GM19023 (cell line): ENCODE measurements around the gene PPP2R5D.
A peak's percentile ranks its signal among the peaks of the same experiment; 100 is the strongest.
"Not testable (repeated sequence)": the region's sequence is repeated elsewhere in the genome, so short reads cannot be mapped to it uniquely, and the experiment has no call there.

Experiments
- ATAC-seq: cut with Tn5 transposase; IDR thresholded peaks from one replicate; pipeline ENCODE4 v1.9.1; 2021; ENCODE audit warnings: mild to moderate bottlenecking, moderate library complexity; ENCODE audit not compliant: unreplicated experiment

Gene PPP2R5D

GRCh38 chr6:43021270-43022047, 37.1 kb downstream of the PPP2R5D start, which contains the start of gene RRP36:
Gene RRP36 (plus strand): TSS chr6:43021623. CDS start chr6:43021655, 32 bp downstream.
- peak; percentile 75 for ATAC-seq

- no peak for ATAC-seq
Measured at GRCh38 chr6:43024436-43024835, 40.1 kb downstream of the PPP2R5D start.

- no peak for ATAC-seq
Measured at GRCh38 chr6:43026365-43026764, 42.0 kb downstream of the PPP2R5D start.

GRCh38 chr6:43029120-43029519, 44.8 kb downstream of the PPP2R5D start:
- no peak for ATAC-seq

GRCh38 chr6:43032326-43032725, 48.0 kb downstream of the PPP2R5D start:
- no peak for ATAC-seq

GRCh38 chr6:43033496-43034189, 49.3 kb downstream of the PPP2R5D start:
- ATAC-seq: no peak

GRCh38 chr6:43034190-43034525, 49.8 kb downstream of the PPP2R5D start:
- no peak for ATAC-seq

GRCh38 chr6:43035495-43036194, 51.3 kb downstream of the PPP2R5D start:
- no peak for ATAC-seq

GRCh38 chr6:43036712-43037111, 52.3 kb downstream of the PPP2R5D start:
- no peak for ATAC-seq

GRCh38 chr6:43037197-43037596, 52.8 kb downstream of the PPP2R5D start:
- ATAC-seq: no peak

GRCh38 chr6:43037706-43038105, 53.3 kb downstream of the PPP2R5D start:
- ATAC-seq: no peak

- no peak for ATAC-seq
Measured at GRCh38 chr6:43038727-43039126, 54.4 kb downstream of the PPP2R5D start.

- no peak for ATAC-seq
Measured at GRCh38 chr6:43040542-43041257, 56.3 kb downstream of the PPP2R5D start.

GRCh38 chr6:43041475-43041874, 57.1 kb downstream of the PPP2R5D start:
- not testable (repeated sequence) for ATAC-seq

GRCh38 chr6:43043310-43043709, 58.9 kb downstream of the PPP2R5D start:
- no peak for ATAC-seq

- ATAC-seq: no peak
Measured at GRCh38 chr6:43045371-43045930, 61.1 kb downstream of the PPP2R5D start.

GRCh38 chr6:43047998-43048397, 63.6 kb downstream of the PPP2R5D start:
- ATAC-seq: no peak

- no peak for ATAC-seq
Measured at GRCh38 chr6:43050981-43051380, 66.6 kb downstream of the PPP2R5D start.

GRCh38 chr6:43052225-43052841, 68.0 kb downstream of the PPP2R5D start:
- ATAC-seq: no peak

- peak; percentile 17 for ATAC-seq
Measured at GRCh38 chr6:43052842-43053544, 68.6 kb downstream of the PPP2R5D start.
